GM06990 (cell line): ENCODE data around the gene ZBTB21.

Experiments
- DNase-seq: peaks from one replicate; pipeline ENCODE4 v3.0.0-alpha.2; 2011; ENCODE audit not compliant: insufficient read length; ENCODE audit errors: extremely low read depth
- H3K27me3 ChIP-seq: replicated peaks from 2 replicates; pipeline ENCODE4 v1.6.0; 2011; ENCODE audit warnings: low read length; ENCODE audit not compliant: control insufficient read depth, insufficient read depth
- H3K36me3 ChIP-seq: 2 replicates; pipeline ENCODE4 v1.5.1; 2011; ENCODE audit warnings: low read length; ENCODE audit not compliant: control insufficient read depth, insufficient read depth
- H3K4me3 ChIP-seq: replicated peaks from 2 replicates; pipeline ENCODE4 v1.5.1; 2011; ENCODE audit warnings: low read depth, mild to moderate bottlenecking, control low read depth, low read length
- CTCF ChIP-seq: IDR thresholded peaks from 2 replicates; pipeline ENCODE4 v1.5.1; 2011; ENCODE audit warnings: low read length, control low read depth, mild to moderate bottlenecking, inconsistent platforms; ENCODE audit not compliant: insufficient read depth, poor library complexity, severe bottlenecking

Gene ZBTB21

GRCh38 chr21:41958886-41959563 lies 51.1 kb downstream of the ZBTB21 start:
- no peak overlapping the region for H3K4me3 ChIP-seq
- TF ChIP-seq CTCF: no peak
- no peak for DNase-seq
- no peaks in the 10 kb centered on the region for H3K36me3 ChIP-seq
- no peaks in the 10 kb centered on the region for H3K27me3 ChIP-seq

DNA sequence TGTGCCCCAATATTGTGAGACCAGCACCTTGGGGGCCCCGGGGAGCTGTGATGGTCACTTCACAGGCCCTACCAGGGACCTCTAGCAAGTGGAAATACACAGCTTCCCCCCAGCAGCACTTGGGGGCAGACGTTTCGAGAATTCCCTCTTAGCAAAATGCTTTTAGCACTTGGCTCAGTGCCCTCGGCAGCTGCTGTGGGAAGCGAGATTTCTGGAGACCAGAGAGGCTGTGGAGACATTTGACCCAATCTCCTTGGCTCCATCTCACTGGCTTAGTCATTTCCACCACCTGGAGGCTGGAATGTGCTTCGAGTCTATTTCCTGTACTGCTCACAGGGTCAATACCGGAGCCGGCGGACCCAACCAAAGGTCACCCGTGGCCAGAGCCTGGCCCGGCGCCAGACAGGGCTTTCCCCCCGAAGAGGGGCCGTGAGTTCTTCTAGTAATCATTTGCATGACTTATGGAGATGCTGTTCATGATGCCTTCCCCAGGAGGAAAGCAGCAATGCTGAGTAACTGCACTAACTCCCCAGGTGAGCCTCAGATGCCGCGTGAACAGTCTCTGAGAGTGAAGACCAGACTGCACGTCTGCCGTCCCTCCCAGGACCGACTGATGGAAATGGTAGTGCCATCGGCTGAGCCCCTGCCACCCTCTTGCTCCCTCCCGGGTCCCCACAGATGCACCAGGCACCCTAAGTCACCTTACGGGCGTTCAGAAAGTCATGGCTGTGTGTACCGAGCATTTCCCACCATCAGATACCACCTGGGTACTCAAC lies 52.0 kb downstream of the ZBTB21 start:
- Histone ChIP-seq H3K27me3 (no peaks in the 10 kb centered on the region), H3K36me3 (no peaks in the 10 kb centered on the region), H3K4me3 (no peak overlapping the region)
- TF ChIP-seq CTCF: no peak
- no peak for DNase-seq

DNA sequence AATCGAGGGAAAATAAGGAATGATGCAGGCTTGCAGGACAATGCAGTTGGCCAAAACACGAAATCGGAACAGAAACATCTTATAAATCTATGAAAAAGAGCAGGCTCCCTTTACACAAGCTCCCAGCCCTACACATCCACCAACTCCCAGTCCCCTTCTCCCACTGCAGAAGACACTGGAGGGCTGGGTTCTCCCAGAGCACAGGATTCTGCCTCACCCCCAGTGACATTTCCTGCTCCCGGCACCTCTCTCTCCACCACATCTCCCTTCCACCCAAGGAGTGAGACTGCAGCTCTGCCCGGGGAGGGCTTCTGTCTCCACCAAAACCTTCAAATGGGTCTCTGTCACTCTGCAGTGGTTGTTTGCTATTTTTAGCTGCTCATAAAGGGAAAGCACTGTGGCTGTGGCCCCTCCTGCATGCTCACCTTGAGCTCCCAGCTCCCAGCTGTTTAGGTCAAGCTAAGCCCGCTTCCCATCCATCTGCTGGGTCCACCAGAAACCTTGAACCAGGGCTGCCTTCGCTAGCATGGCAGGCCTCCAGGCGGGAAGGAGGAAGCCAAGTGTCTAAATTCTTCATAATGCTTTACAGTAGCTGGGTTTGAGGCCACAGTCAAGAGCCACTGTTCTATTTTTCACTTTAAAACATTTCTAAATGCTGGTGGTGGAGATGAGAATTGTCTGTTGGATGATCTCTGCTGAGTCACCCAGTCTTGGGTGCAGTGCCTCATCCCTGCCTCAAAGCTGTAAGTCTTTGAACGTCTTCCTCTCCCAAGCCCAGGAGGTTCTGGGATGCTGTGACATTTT lies 53.0 kb downstream of the ZBTB21 start:
- no peak for TF ChIP-seq CTCF
- no peaks in the 10 kb centered on the region for H3K27me3 ChIP-seq
- H3K4me3 ChIP-seq: no peak overlapping the region
- no peaks in the 10 kb centered on the region for H3K36me3 ChIP-seq
- no peak for DNase-seq

DNA sequence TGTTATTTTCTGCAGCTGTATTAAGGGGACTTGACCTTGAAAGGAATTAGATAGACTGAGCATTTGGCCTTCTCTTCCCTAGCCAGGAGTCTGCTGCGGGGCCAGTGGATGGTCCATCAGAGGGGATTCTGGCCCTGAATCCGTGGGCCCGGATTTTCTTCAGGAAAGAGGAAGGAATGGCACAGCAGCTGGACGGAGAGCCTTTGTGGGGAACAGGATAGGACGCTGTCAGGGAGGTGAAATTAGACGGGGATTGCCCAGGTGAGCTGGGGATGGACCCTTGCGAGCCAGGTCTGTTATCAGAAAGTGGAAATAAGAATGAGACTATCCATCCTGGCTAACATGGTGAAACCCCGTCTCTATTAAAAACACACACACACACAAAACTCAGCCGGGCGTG lies 54.6 kb downstream of the ZBTB21 start:
- Histone ChIP-seq H3K36me3 (no peaks in the 10 kb centered on the region), H3K4me3 (peak overlapping the region; percentile 25; the same call in 1 of the 2 replicates), H3K27me3 (no peaks in the 10 kb centered on the region)
- no peak for DNase-seq
- no peak for TF ChIP-seq CTCF

DNA sequence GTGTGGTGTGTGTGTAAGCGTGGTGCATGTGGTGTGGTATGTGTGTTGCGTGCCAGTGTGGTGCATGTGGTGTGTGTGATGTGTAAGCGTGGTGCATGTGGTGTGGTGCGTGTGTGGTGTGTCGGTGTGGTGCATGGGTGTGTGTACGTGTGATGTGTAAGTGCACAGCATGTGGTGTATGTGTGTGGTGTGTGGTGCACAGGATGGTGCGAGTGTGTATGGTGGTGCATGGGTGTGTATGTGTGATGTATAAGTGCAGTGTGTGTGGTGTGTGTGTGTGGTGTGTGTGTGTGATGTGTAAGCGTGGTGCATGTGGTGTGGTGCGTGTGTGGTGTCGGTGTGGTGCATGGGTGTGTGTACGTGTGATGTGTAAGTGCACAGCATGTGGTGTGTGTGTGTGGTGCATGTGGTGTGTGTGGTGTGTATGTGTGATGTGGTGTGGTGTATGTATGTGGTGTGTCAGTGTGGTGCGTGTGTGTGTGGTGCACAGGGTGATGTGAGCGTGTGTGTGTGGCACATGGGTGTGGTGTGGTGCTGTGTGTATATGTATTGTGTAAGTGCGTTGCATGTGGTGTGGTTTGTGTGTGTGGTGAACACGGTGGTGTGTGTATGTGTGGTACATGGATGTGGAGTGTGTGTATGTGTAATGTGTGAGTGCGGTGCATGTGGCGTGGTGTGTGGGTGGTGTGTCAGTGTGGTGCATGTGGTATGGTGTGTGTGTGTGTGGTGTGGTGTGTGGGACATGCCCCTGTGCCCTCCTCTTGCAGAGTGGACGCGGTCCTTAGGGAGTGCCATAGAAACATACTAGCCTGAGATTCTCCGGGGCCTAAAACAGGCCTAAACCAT lies 55.3 kb downstream of the ZBTB21 start:
- Histone ChIP-seq H3K27me3 (no peaks in the 10 kb centered on the region), H3K4me3 (no peak overlapping the region), H3K36me3 (no peaks in the 10 kb centered on the region)
- no peak for TF ChIP-seq CTCF
- no peak for DNase-seq
